Ovary (tissue), 9 donors: ENCODE results near the gene RGS6. TPM values are rescaled to one million over a fixed set of nuclear protein-coding genes. Genes with fewer than 3 reads are reported as not detected.

Source experiments
- DNase-seq, 5 donors: peaks; one replicate each; pipeline ENCODE4 v3.0.0-alpha.2; 2019 to 2020
- H3K27ac ChIP-seq, 2 donors: fragments of 200-600 bp; one replicate each; pipeline versions ENCODE4 v1.5.1 to v1.8.0; 2019 to 2022
- H3K27me3 ChIP-seq: fragments of 200-600 bp; one replicate; pipeline ENCODE4 v1.8.0; 2022
- H3K36me3 ChIP-seq: fragments of 200-600 bp; sonication (generic); one replicate; pipeline ENCODE4 v1.5.1; 2019
- H3K4me1 ChIP-seq: one replicate; pipeline ENCODE4 v1.8.1; 2013; ENCODE audit warnings: mild to moderate bottlenecking, moderate library complexity; ENCODE audit not compliant: insufficient read depth
- H3K4me3 ChIP-seq: fragments of 200-600 bp; sonication (generic); one replicate; pipeline ENCODE4 v1.5.1; 2017
- H3K9me3 ChIP-seq, 2 donors: fragments of 200-600 bp in 1 of 2; sonication (generic) in 1 of 2; one replicate each; pipeline versions ENCODE4 v1.5.1 to v1.8.1; 2013 to 2019; ENCODE audit warnings: mild to moderate bottlenecking in 1 of 2, moderate library complexity in 1 of 2
- CTCF ChIP-seq, 3 donors: fragments of 450-650 bp in 2 of 3; fragments of 200-600 bp in 1 of 3; IDR thresholded peaks; one replicate each; pipeline versions ENCODE4 v1.5.1 to v1.8.0; 2016 to 2022; ENCODE audit warnings: antibody characterized with exemption in 3 of 3, mild to moderate bottlenecking in 1 of 3
- EP300 ChIP-seq: sonication (generic); formaldehyde crosslinking; IDR thresholded peaks from one replicate; pipeline ENCODE4 v1.6.1; 2017; ENCODE audit warnings: antibody characterized with exemption
- POLR2A ChIP-seq: fragments of 450-650 bp; IDR thresholded peaks from one replicate; pipeline ENCODE4 v1.6.1; 2017; ENCODE audit warnings: antibody characterized with exemption, mild to moderate bottlenecking, moderate library complexity
- WGBS, 3 donors: extraction: QIAGEN DNeasy Blood & Tissue Kit in 1 of 3; methylation state at CpG; one replicate each; pipeline versions ENCODE4 v1.1.5 to v1.1.7; 2013 to 2017; 5-methylcytosine and 5-hydroxymethylcytosine counted together
- intact Hi-C, 4 donors: fragments of 100-400 bp; cut with DNase I; formaldehyde crosslinking; loops; one replicate each; pipeline versions ENCODE4 v1.11.0 to v1.15.1; 2022 to 2023
- polyA plus RNA-seq, 2 donors: library from polyadenylated mRNA; stranded (reverse); fragments of 200-250 nt in 1 of 2; fragments of 350-450 nt in 1 of 2; fragmentation: Illumina TruSeq in 1 of 2; extraction: RNeasy Lipid Tissue Mini Kit (QIAGEN cat#74804) in 1 of 2; gene quantifications; one replicate each; pipeline ENCODE4 v1.2.3, GENCODE V29; 2013 to 2014
- total RNA-seq, 7 donors: library from RNA; depleted of rRNA in 2 of 7; stranded (reverse); fragments of >200 nt in 2 of 7; fragmentation: NEBNext Ultra II Directional in 3 of 7; extraction: Animal tissue kit (Norgen Biotek cat#: 25700) in 3 of 7; gene quantifications; one replicate each; pipeline versions ENCODE4 v1.1.0 to v1.2.4, GENCODE V29; 2016 to 2023
- donor health status: DM: no; HTN: no; CAD: no; lungs with moderate emphysema.
- donor health status: DM: no; HTN: no; CAD: no.
- donor health status: Bipolar disorder and iron deficiency.
- donor health status: DM: yes; HTN: yes; CAD: no.
- donor health status: DM: no; HTN: no; CAD: no.
- donor health status: DM: yes; HTN: yes; CAD: no.

RGS6 gene
- total and polyA plus RNA-seq, 9 donors: 0.53 to 6.9 (median 1.1) TPM

GRCh38 chr14:72049462-72049861 is 117.2 kb downstream of the RGS6 start:
- no peaks in the 10 kb centered on the region for H3K36me3 ChIP-seq
- no peak for DNase-seq
- H3K9me3 ChIP-seq: no peaks in the 10 kb centered on the region
- no peaks in the 10 kb centered on the region for H3K27me3 ChIP-seq
- no peak overlapping the region for H3K4me3 ChIP-seq
- H3K4me1 ChIP-seq: no peaks in the 10 kb centered on the region
- TF ChIP-seq POLR2A: no peak
- no peak for TF ChIP-seq EP300
- no peak for TF ChIP-seq CTCF (IDR thresholded peaks at IDR 0.05)
- intact Hi-C loops: no loop called here
- WGBS, 3 donors: 37 to 46% (median 40%) methylated on average over 1 of the region's 1 CpG
- H3K27ac ChIP-seq: no peak overlapping the region

DNA sequence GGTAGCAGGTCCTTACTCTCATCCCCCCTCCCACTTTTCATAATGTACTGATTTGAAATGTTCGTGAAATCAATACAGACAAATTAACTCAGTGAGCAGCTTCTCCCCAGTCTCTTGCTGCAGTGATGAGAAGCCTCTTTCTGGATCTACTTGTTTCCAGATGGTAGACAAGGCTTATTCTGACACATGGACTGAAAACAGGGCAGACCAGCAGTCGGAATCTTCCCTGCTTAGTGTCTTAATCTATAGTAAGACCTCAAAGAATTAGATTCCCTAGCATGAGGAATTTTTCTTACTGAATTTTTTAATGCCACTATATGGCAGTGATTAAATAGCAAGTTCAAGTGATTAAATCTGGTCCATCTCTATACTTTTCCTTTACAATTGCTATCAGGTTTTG is 120.1 kb downstream of the RGS6 start:
- no peaks in the 10 kb centered on the region for H3K4me1 ChIP-seq
- TF ChIP-seq CTCF (IDR thresholded peaks at IDR 0.05) (no peak), POLR2A (no peak), EP300 (no peak)
- no peaks in the 10 kb centered on the region for H3K36me3 ChIP-seq
- intact Hi-C loops: no loop called here
- WGBS, 3 donors: 66 to 75% (median 69%) methylated on average over 2 of the region's 2 CpGs
- no peak for DNase-seq
- no peaks in the 10 kb centered on the region for H3K9me3 ChIP-seq
- no peaks in the 10 kb centered on the region for H3K27me3 ChIP-seq
- H3K4me3 ChIP-seq: no peak overlapping the region
- no peak overlapping the region for H3K27ac ChIP-seq

GRCh38 chr14:72053651-72054050 is 121.4 kb downstream of the RGS6 start:
- no peaks in the 10 kb centered on the region for H3K9me3 ChIP-seq
- H3K4me1 ChIP-seq: no peaks in the 10 kb centered on the region
- H3K27ac ChIP-seq: no peak overlapping the region
- intact Hi-C loops: no loop called here
- no peak for DNase-seq
- 59 to 81% (median 60%) methylated on average over 3 of the region's 3 CpGs for WGBS, 3 donors
- no peak overlapping the region for H3K4me3 ChIP-seq
- no peaks in the 10 kb centered on the region for H3K27me3 ChIP-seq
- H3K36me3 ChIP-seq: no peaks in the 10 kb centered on the region
- TF ChIP-seq EP300: no peak

GRCh38 chr14:72054911-72055310 is 122.7 kb downstream of the RGS6 start:
- Histone ChIP-seq H3K4me1 (no peaks in the 10 kb centered on the region), H3K27me3 (no peaks in the 10 kb centered on the region), H3K27ac (no peak overlapping the region), H3K4me3 (no peak overlapping the region), H3K36me3 (no peaks in the 10 kb centered on the region), H3K9me3 (no peaks in the 10 kb centered on the region)
- TF ChIP-seq CTCF (IDR thresholded peaks at IDR 0.05): no peak
- no peak for TF ChIP-seq POLR2A
- no peak for TF ChIP-seq EP300
- WGBS, 3 donors: 70 to 83% (median 77%) methylated on average over 4 of the region's 4 CpGs
- DNase-seq: no peak
- intact Hi-C loops: no loop called here

- Histone ChIP-seq H3K4me1 (no peaks in the 10 kb centered on the region), H3K9me3 (no peaks in the 10 kb centered on the region), H3K36me3 (no peaks in the 10 kb centered on the region), H3K4me3 (no peak overlapping the region), H3K27me3 (no peaks in the 10 kb centered on the region), H3K27ac (no peak overlapping the region)
- WGBS, 3 donors: 87 to 90% (median 87%) methylated on average over 4 of the region's 4 CpGs
- DNase-seq: no peak
- TF ChIP-seq EP300 (no peak), CTCF (IDR thresholded peaks at IDR 0.05) (no peak)
- intact Hi-C loops: no loop called here
Observed at GRCh38 chr14:72057701-72058285, 125.6 kb downstream of the RGS6 start.
